ENCODE data around the gene ZNF639. TPM values are rescaled to one million over a fixed set of nuclear protein-coding genes. Genes with fewer than 3 reads are reported as not detected.
A peak's percentile ranks its signal among the peaks of the same experiment; 100 is the strongest.

The ZNF639 gene
- total and polyA plus RNA-seq, 2 experiments from 2014 or later = 33.6 to 62.8 TPM

GRCh38 chr3:179348325-179349013 is 25.6 kb downstream of the ZNF639 start:
- ATAC-seq (no peak), DNase-seq (ENCODE audit: low spot score) (no peak)
- peaks cover 18% of the 10 kb centered on the region; the same call in 1 of the 2 replicates for H3K36me3 ChIP-seq (ENCODE audit: insufficient read depth)
- peaks cover 17% of the 10 kb centered on the region for H3K79me2 ChIP-seq (replicated peaks; ENCODE audit: insufficient read depth)
- H4K20me1 ChIP-seq (replicated peaks; ENCODE audit: insufficient read depth) = 0 out of 2 replicates have a peak, but pooled peaks cover 10% of the 10 kb centered on the region
- H3K27me3 ChIP-seq (ENCODE audit: insufficient read depth) = no peaks in the 10 kb centered on the region
- H3K4me3 Mint-ChIP-seq = peak overlapping the region; percentile 97
- no peak for TF ChIP-seq ZNF331 (CRISPR knock-in tag; IDR thresholded peaks at IDR 0.05; ENCODE audit: low read depth)
- TF ChIP-seq REST (IDR thresholded peaks at IDR 0.05; ENCODE audit: unreplicated experiment) = no peak
- TF ChIP-seq EZH2phosphoT487 (IDR thresholded peaks at IDR 0.05; ENCODE audit: unreplicated experiment) = no peak
- TF ChIP-seq ZNF114 (CRISPR knock-in tag; IDR thresholded peaks at IDR 0.05) = no peak
- peak overlapping the region; percentile 88 for H2AFZ ChIP-seq
- H3K9me2 ChIP-seq (ENCODE audit: insufficient read depth) = no peaks in the 10 kb centered on the region
- H3K4me2 ChIP-seq = peak overlapping the region; percentile 96
- peaks cover 4% of the 10 kb centered on the region for H3K27me3 Mint-ChIP-seq (ENCODE audit: insufficient read depth, low read depth, poor library complexity)
- no peak overlapping the region for H3K27ac ChIP-seq (ENCODE audit: low read depth)
- H3K4me1 ChIP-seq (ENCODE audit: insufficient read depth) = peaks cover 8% of the 10 kb centered on the region
- H3K36me3 Mint-ChIP-seq (ENCODE audit: low read depth) = peaks cover 16% of the 10 kb centered on the region; the same call in 2 of the 3 replicates
- peaks cover 5% of the 10 kb centered on the region; the same call in 2 of the 3 replicates for H3K4me1 Mint-ChIP-seq
- H3F3A ChIP-seq (replicated peaks; ENCODE audit: low read depth) = no peaks in the 10 kb centered on the region
- H3K9me3 Mint-ChIP-seq = no peaks in the 10 kb centered on the region
- H3K4me3 ChIP-seq = peak overlapping the region; percentile 71
- peak overlapping the region; percentile 65; the same call in 1 of the 2 replicates for H3K27ac Mint-ChIP-seq

- no peak overlapping the region for H2AFZ ChIP-seq
- no peaks in the 10 kb centered on the region for H3K9me2 ChIP-seq (ENCODE audit: insufficient read depth)
- Mint-ChIP-seq H3K27me3 (ENCODE audit: insufficient read depth, low read depth, poor library complexity) (no peaks in the 10 kb centered on the region), H3K4me3 (no peak overlapping the region), H3K9me3 (no peaks in the 10 kb centered on the region), H3K27ac (no peak overlapping the region), H3K4me1 (0 out of 3 replicates have a peak, but pooled peaks cover 3% of the 10 kb centered on the region), H3K36me3 (ENCODE audit: low read depth) (peaks cover 69% of the 10 kb centered on the region)
- H3K79me2 ChIP-seq (replicated peaks; ENCODE audit: insufficient read depth) = 0 out of 2 replicates have a peak, but pooled peaks cover 6% of the 10 kb centered on the region
- H4K20me1 ChIP-seq (replicated peaks; ENCODE audit: insufficient read depth) = peaks cover 19% of the 10 kb centered on the region; the same call in 1 of the 2 replicates
- H3K36me3 ChIP-seq (ENCODE audit: insufficient read depth) = peaks cover 34% of the 10 kb centered on the region
- H3K4me3 ChIP-seq = no peak overlapping the region
- no peak overlapping the region for H3K4me2 ChIP-seq
- H3K27me3 ChIP-seq (ENCODE audit: insufficient read depth) = no peaks in the 10 kb centered on the region
- no peaks in the 10 kb centered on the region for H3F3A ChIP-seq (replicated peaks; ENCODE audit: low read depth)
- no peak overlapping the region for H3K27ac ChIP-seq (ENCODE audit: low read depth)
- DNase-seq (ENCODE audit: low spot score) (no peak), ATAC-seq (no peak)
- no peaks in the 10 kb centered on the region for H3K4me1 ChIP-seq (ENCODE audit: insufficient read depth)
- TF ChIP-seq EZH2 (IDR thresholded peaks at IDR 0.05; ENCODE audit: low read depth, unreplicated experiment) = no peak
- no peak for TF ChIP-seq CREB1 (CRISPR knock-in tag; IDR thresholded peaks at IDR 0.05; ENCODE audit: low read depth)
- TF ChIP-seq STAT1 (IDR thresholded peaks at IDR 0.05; ENCODE audit: unreplicated experiment) = no peak
- no peak for TF ChIP-seq ZNF331 (CRISPR knock-in tag; IDR thresholded peaks at IDR 0.05; ENCODE audit: low read depth)
- TF ChIP-seq JUNB (IDR thresholded peaks at IDR 0.05; ENCODE audit: unreplicated experiment) = no peak
- TF ChIP-seq ZNF462 (CRISPR knock-in tag; IDR thresholded peaks at IDR 0.05) = no peak
- TF ChIP-seq ETS1 (IDR thresholded peaks at IDR 0.05) = no peak
Observed at GRCh38 chr3:179355996-179356395, 33.2 kb downstream of the ZNF639 start.

Data from GM23338 (cell line).